CD1c-positive myeloid dendritic cell (primary cell): ENCODE data around the gene NT5M.
"Not testable (repeated sequence)": the region's sequence is repeated elsewhere in the genome, so short reads cannot be mapped to it uniquely, and the experiment has no call there.

Source experiments
- DNase-seq: peaks from one replicate; pipeline ENCODE4 v3.0.0-alpha.2; 2016; ENCODE audit errors: extremely low spot score

NT5M gene

DNA sequence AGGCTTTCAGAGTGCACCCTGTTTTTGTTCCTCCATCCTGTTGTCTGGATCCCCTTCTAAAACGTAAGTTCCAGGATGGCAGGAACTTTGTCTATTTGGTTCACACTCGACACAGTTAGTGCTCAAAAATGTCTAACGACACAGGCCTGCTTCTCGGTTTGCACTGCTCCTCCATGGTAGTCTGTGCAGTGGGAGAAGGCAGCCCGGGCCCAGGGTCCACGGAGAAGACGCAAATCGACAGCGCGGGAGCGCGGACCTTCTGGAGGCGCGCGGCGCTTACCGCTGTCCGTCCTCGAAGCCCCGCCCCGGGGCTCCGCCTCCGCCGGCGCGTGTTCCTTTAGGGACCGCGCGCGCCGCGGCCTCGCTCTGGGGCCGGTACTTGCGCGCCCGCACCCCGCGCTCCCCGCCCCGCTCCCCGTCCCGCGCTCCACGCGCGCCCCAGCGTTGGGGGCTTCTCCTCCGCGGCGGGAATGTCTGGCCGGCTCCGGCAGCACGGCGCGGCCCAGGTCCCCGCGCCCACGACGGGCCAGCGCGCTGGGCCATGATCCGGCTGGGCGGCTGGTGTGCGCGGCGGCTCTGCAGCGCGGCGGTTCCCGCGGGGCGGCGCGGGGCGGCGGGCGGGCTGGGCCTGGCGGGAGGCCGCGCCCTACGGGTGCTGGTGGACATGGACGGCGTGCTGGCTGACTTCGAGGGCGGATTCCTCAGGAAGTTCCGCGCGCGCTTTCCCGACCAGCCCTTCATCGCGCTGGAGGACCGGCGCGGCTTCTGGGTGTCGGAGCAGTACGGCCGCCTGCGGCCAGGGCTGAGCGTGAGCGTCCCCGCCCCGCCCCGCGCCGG, at the start of gene NT5M:
Gene NT5M, plus strand, starts transcription at position 364 of the 837 bp plus-strand sequence. Its CDS starts 178 bp downstream, at position 542.
- peak; percentile 82 for DNase-seq

GRCh38 chr17:17253406-17253805, 49.8 kb upstream of the NT5M start:
- no peak for DNase-seq

DNA sequence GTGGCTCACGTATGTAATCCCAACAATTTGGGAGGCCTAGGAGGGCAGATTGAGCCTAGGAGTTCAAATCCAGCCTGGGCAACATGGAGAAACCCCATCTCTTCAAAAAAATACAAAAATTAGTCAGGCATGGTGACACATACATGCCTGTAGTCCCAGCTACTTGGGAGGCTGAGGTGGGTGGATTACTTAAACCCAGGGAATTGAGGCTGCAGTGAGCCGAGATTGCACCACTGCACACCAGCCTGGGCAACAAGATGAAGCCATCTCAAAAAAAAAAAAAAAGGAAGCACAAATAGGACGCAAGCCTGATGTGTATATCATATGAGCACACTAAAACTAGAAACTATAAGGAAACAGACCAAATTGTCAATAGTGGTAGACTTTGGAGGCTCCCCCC, 49.1 kb upstream of the NT5M start:
- peak; percentile 52 for DNase-seq

- DNase-seq, result not testable (repeated sequence)
These were observed 47.5 kb upstream of the NT5M start for GRCh38 chr17:17255689-17256088.

GRCh38 chr17:17256316-17256715, 46.9 kb upstream of the NT5M start:
- DNase-seq, result no peak

- no peak for DNase-seq
These were observed 45.2 kb upstream of the NT5M start for GRCh38 chr17:17258011-17258410.

GRCh38 chr17:17258998-17259397, 44.2 kb upstream of the NT5M start:
- DNase-seq, result no peak

- no peak for DNase-seq
These were observed 38.7 kb upstream of the NT5M start for GRCh38 chr17:17264430-17264829.

- no peak for DNase-seq
These were observed 33.0 kb upstream of the NT5M start for GRCh38 chr17:17269926-17270773.

DNA sequence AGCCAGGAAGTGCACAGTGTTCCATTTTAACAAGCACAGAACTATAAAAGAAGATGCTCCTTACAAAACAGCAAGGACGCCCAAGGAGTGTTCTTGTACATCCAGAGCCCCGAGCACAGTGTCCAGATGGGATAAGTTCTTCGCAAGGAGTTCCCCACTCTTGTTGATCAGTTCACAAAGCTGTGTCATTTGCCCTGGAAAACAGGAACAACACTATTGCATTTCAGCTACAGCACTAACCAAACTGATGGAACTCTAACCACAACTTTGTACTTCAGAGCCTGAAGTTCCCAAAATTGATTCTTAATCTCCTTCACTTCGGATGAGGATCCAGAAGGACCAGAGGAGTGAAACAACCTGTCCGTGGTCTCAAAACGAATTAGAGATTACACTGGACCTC, 27.2 kb upstream of the NT5M start:
- peak; percentile 76 for DNase-seq

DNA sequence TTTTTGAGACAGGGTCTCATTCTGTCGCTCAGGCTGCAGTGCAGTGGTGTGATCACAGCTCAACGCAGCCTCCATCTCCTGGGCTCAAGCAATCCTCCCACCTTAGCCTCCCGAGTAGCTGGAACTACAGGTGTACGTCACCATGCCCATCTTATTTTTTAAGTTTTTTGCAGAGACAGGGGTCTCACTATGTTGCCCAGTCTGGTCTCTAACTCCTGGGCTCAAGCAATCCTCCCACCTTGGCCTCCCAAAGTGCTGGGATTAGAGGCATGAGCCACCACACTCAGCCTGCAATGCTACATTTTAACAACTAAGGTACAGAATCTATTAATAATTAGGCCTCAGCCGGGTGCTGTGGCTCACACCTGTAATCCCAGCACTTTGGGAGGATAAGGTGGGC, 25.7 kb upstream of the NT5M start:
- DNase-seq, result not testable (repeated sequence)

GRCh38 chr17:17279316-17279715, 23.9 kb upstream of the NT5M start:
- peak; percentile 17 for DNase-seq

DNA sequence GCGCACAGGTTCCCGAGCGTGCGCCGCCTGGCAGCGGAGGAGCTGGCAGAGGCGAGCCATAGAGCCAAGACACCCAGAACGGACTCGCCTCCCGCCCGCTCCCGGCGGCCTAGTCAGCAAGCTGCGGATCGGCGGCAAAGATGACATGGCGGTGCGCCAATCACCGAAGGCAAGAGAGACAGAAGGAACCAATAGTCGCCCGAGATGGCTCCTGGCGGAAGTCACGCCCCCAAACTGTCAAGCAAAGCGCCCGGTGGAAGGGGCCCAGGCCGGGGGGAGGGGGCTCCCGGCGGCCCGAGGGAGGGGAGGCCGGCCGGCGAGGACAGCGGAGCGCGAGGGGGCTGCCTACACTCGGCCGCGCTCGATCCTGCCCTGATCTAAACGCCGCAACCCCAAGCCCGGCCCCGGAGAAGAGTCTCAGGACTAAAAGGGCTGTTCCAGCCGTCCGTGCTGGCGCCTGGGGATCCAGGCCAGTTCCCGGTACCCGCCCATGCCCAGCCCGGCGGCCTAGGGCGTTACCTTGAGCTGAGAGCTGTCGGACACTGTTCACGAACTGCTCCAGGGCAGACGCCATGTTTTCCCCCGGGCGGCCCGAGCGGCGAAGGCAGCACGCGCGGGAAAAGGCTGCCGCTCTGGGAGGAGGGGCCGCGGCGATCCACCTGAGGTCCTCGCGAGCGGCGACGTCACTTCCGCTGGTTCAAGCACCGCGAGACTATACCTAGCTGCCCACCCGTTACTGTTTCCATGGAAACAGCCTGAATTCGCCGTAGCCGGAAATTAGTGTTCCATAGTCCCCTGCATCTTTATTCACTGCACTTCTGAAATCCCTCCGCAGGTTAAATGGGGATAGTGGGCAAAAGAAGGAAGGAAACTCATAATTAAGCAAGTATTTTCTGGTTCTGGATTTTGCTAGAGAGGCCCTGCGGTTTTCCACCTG, 22.3 kb upstream of the NT5M start, which contains the start of gene COPS3:
Gene COPS3, minus strand, starts transcription at position 634 of the 937 bp plus-strand sequence. Its CDS starts 60 bp downstream, at position 574.
- peak; percentile 99 for DNase-seq

- DNase-seq, result no peak
These were observed 17.2 kb upstream of the NT5M start for GRCh38 chr17:17285951-17286350.

GRCh38 chr17:17289086-17289485, 14.1 kb upstream of the NT5M start:
- no peak for DNase-seq

GRCh38 chr17:17289701-17290100, 13.5 kb upstream of the NT5M start:
- DNase-seq, result no peak

DNA sequence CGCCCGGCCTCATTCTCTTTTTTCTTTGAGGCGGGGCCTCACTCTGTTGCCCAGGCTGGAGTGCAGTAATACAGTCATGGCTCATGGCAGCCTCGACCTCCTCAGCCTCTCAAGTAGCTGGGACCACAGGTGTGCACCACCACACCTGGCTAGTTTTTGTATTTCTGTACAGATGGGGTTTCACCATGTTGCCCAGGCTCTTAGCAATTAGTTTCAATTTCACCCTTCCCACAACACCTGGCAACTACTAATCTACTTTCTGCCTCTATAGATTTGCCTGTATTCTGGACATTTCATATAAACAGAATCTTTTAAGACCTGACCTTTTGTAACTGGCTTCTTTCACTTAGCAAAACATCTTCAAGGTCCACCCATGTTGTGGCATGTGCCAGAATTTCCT, 8.0 kb upstream of the NT5M start:
- no peak for DNase-seq

- no peak for DNase-seq
These were observed 6.0 kb upstream of the NT5M start for GRCh38 chr17:17297217-17297616.

GRCh38 chr17:17298108-17298507, 5.1 kb upstream of the NT5M start:
- DNase-seq, result no peak

DNA sequence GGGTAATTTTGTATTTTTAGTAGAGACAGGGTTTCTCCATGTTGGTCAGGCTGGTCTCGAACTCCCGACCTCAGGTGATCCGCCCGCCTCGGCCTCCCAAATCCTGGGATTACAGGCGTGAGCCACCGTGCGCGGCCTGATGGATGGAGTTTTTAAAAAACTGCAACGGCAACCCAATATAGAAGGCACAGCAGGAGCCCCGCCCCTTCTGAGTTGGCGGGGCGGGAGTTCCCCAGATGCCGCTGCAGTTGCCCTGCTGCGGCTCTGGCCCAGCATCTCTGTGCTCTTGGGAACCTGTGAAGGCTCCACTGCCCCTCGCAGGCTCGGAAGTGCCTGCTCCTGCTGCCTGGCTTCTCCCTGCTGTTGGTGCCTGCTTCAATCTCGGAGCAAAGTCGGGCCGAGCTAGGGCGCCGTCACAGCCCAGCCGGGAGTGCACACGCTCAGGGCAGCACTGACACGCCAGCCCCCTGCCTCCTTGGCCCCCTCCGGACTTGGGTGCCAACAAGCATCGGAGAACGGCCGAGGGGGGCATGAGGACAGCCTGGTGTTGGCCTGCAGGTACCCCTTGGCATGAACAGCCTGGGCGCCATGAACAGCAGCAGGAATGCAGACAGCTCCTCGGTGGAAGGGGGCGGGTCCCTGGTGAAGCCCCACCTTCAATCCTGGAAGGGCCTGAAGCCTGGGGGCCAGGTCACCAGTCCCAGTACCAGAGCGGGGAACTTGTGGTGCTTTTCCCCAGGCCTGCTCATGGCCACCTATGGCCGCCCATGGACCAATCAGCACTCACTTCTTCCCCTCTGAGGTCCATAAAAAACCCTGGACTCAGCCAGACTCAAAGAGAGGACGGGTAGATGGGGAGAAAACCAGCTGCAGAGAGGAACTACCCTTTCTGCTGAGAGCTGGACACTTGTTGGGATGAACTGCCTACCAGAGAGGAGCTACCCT, 2.3 kb upstream of the NT5M start:
- DNase-seq, result peak; percentile 65
